ENCODE results near the gene ESYT2. TPM values are rescaled to one million over a fixed set of nuclear protein-coding genes. Genes with fewer than 3 reads are reported as not detected.

ESYT2 gene
- polyA plus RNA-seq, 1 of the 3 experiments (the other 2 are of a cell fraction): 34.2 TPM

DNA sequence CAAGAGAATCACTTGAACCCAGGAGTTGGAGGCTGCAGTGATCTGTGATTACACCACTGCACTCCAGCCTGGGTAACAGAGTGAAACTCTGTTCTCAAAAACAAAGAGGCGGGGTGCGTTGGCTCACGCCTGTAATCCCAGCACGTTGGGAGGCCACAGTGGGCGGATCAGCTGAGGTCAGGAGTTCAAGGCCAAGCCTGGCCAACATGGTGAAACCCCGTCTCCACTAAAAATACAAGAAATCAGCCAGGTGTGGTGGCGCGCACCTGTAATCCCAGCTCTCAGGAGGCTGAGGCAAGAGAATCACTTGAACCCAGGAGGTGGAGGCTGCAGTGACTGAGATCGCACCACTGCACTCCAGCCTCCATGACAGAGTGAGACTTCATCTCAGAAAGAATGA is 82.4 kb downstream of the ESYT2 start (continued):
- TF ChIP-seq POLR2AphosphoS5 (IDR thresholded peaks at IDR 0.05; ENCODE audit: low read depth, low read length) (no peak), MEF2A (IDR thresholded peaks at IDR 0.05; ENCODE audit: borderline replicate concordance, low read depth) (no peak)

DNA sequence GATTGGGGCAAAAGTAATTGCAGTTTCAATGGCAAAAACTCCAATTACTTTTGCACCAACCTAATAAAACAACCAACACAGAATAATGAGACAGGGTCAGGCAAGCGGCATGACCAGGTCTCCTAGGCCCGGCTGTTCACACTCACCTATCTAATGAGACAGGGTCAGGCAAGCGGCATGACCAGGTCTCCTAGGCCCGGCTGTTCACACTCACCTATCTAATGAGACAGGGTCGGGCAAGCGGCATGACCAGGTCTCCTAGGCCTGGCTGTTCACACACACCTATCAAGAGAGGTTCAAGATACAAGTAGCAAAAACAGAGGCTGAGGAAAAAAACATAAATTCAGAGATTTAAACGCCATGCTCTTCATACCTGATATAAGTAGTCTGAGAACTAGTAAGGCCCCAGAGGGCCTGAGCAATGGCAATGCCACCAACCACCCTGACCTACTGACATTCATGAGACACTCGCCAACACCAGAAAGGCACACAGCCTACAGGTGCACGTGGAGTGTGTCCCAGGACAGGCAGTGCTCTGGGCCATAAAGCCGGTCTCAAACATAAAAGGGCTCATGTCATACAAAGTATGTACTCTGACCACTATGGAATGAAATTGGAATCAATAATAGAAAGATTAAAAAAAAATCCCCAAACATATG is 84.1 kb downstream of the ESYT2 start:
- Histone ChIP-seq H3K36me3 (replicated peaks in 1 of 2; ENCODE audit: control insufficient read depth in 1 of 2, insufficient read depth in 2 of 2, low read length in 1 of 2) (peaks cover 57 to 80% of the 10 kb centered on the region in 2 experiments), H3K9me2 (no peaks in the 10 kb centered on the region), H2AFZ (ENCODE audit: low read depth) (no peak overlapping the region), H3F3A (replicated peaks; ENCODE audit: insufficient read depth) (peaks cover 7% of the 10 kb centered on the region), H3K9me3 (no peaks in the 10 kb centered on the region), H3K4me1 (ENCODE audit: control insufficient read depth in 1 of 2, insufficient read depth in 2 of 2, low read depth in 1 of 2, low read length in 1 of 2) (no peaks in the 10 kb centered on the region), H3K79me2 (ENCODE audit: insufficient read depth) (no peaks in the 10 kb centered on the region), H3K4me3 (ENCODE audit: low read depth in 2 of 2, low read length in 1 of 2) (no peak overlapping the region), H3K27ac (ENCODE audit: low read depth in 2 of 2, low read length in 1 of 2) (no peak overlapping the region), H3K4me2 (no peak overlapping the region), H3K9ac (no peak overlapping the region), H3K27me3 (ENCODE audit: insufficient read depth) (no peaks in the 10 kb centered on the region), H4K20me1 (ENCODE audit: insufficient read depth) (no peaks in the 10 kb centered on the region)
- ChIA-PET POLR2A (no interaction called here), CTCF (no interaction called here)
- TF ChIP-seq ELF1 (IDR thresholded peaks at IDR 0.05): no peak
- no peak for TF ChIP-seq EZH2phosphoT487 (IDR thresholded peaks at IDR 0.05; ENCODE audit: borderline replicate concordance, low read depth)
- TF ChIP-seq, protein P1, sequence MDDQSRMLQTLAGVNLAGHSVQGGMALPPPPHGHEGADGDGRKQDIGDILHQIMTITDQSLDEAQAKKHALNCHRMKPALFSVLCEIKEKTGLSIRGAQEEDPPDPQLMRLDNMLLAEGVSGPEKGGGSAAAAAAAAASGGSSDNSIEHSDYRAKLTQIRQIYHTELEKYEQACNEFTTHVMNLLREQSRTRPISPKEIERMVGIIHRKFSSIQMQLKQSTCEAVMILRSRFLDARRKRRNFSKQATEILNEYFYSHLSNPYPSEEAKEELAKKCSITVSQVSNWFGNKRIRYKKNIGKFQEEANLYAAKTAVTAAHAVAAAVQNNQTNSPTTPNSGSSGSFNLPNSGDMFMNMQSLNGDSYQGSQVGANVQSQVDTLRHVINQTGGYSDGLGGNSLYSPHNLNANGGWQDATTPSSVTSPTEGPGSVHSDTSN (IDR thresholded peaks at IDR 0.05): no peak
- no peak for TF ChIP-seq CHD2 (IDR thresholded peaks at IDR 0.05; ENCODE audit: low read length, partially characterized antibody)
- TF ChIP-seq, protein P2, sequence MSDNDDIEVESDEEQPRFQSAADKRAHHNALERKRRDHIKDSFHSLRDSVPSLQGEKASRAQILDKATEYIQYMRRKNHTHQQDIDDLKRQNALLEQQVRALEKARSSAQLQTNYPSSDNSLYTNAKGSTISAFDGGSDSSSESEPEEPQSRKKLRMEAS (IDR thresholded peaks at IDR 0.05; ENCODE audit: low read depth): no peak
- TF ChIP-seq, protein P3, sequence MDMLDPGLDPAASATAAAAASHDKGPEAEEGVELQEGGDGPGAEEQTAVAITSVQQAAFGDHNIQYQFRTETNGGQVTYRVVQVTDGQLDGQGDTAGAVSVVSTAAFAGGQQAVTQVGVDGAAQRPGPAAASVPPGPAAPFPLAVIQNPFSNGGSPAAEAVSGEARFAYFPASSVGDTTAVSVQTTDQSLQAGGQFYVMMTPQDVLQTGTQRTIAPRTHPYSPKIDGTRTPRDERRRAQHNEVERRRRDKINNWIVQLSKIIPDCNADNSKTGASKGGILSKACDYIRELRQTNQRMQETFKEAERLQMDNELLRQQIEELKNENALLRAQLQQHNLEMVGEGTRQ (IDR thresholded peaks at IDR 0.05; ENCODE audit: borderline replicate concordance, low read depth, low read length): no peak
- TF ChIP-seq SMC3 (IDR thresholded peaks at IDR 0.05; ENCODE audit: low read depth, low read length): no peak
- 88% methylated on average over 10 of the region's 10 CpGs for WGBS (ENCODE audit: low lambda C conversion rate)
- no peak for DNase-seq

DNA sequence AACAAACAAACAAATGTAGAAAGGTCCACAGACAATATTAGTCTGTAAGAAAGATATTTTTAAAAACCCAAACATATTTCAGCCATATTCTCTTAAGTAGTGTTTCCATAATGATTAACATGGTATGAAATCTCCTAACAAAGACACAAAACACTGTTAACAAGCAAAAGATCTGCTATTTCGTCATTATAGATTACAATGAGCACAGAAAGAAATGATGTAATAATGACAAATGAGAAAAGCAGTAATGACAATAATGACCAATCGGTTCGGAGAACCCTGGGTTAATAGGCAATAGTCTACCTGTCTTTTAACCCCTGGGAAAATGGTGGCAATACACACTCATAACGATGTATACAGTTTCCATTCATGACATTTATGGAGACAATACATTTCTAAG is 85.2 kb downstream of the ESYT2 start:
- Histone ChIP-seq H3F3A (replicated peaks; ENCODE audit: insufficient read depth) (peaks cover 7% of the 10 kb centered on the region), H3K9me2 (no peaks in the 10 kb centered on the region), H2AFZ (ENCODE audit: low read depth) (no peak overlapping the region), H3K4me3 (ENCODE audit: low read depth in 2 of 2, low read length in 1 of 2) (no peak overlapping the region), H3K27me3 (ENCODE audit: insufficient read depth) (no peaks in the 10 kb centered on the region), H4K20me1 (ENCODE audit: insufficient read depth) (no peaks in the 10 kb centered on the region), H3K27ac (ENCODE audit: low read depth in 2 of 2, low read length in 1 of 2) (no peak overlapping the region), H3K4me1 (ENCODE audit: control insufficient read depth in 1 of 2, insufficient read depth in 2 of 2, low read depth in 1 of 2, low read length in 1 of 2) (no peaks in the 10 kb centered on the region), H3K4me2 (no peak overlapping the region), H3K9me3 (no peaks in the 10 kb centered on the region), H3K79me2 (ENCODE audit: insufficient read depth) (no peaks in the 10 kb centered on the region), H3K36me3 (replicated peaks in 1 of 2; ENCODE audit: control insufficient read depth in 1 of 2, insufficient read depth in 2 of 2, low read length in 1 of 2) (peaks cover 62 to 80% of the 10 kb centered on the region in 2 experiments), H3K9ac (no peak overlapping the region)
- CTCF ChIA-PET: no interaction called here
- POLR2A ChIA-PET: no interaction called here
- 91% methylated on average over 4 of the region's 4 CpGs for WGBS (ENCODE audit: low lambda C conversion rate)
- DNase-seq: no peak
- TF ChIP-seq NRF1 (IDR thresholded peaks at IDR 0.05; ENCODE audit: low read depth, low read length) (no peak), RAD21 (IDR thresholded peaks at IDR 0.05; ENCODE audit: low read length) (no peak), TCF12 (IDR thresholded peaks at IDR 0.05) (no peak), GABPA (IDR thresholded peaks at IDR 0.05; ENCODE audit: low read depth) (no peak), EZH2phosphoT487 (IDR thresholded peaks at IDR 0.05; ENCODE audit: borderline replicate concordance, low read depth) (no peak), RCOR1 (IDR thresholded peaks at IDR 0.05; ENCODE audit: low read length) (no peak), CHD2 (IDR thresholded peaks at IDR 0.05; ENCODE audit: low read length, partially characterized antibody) (no peak), ELF1 (IDR thresholded peaks at IDR 0.05) (no peak), POLR2AphosphoS5 (IDR thresholded peaks at IDR 0.05; ENCODE audit: low read depth, low read length) (no peak), FOSL2 (IDR thresholded peaks at IDR 0.05; ENCODE audit: borderline replicate concordance, low read depth) (no peak), TAF1 (IDR thresholded peaks at IDR 0.05; ENCODE audit: borderline replicate concordance, low read depth, low read length) (no peak), GATA2 (CRISPR knock-in tag; IDR thresholded peaks at IDR 0.05) (no peak)
- TF ChIP-seq, protein P3 (IDR thresholded peaks at IDR 0.05; ENCODE audit: borderline replicate concordance, low read depth, low read length): no peak
- TF ChIP-seq, protein P1 (IDR thresholded peaks at IDR 0.05): no peak
- TF ChIP-seq, protein P2 (IDR thresholded peaks at IDR 0.05; ENCODE audit: low read depth): no peak

All from SK-N-SH (cell line).